ENCODE measurements around the gene RASA4B. TPM values are rescaled to one million over a fixed set of nuclear protein-coding genes. Genes with fewer than 3 reads are reported as not detected.
"Not testable (repeated sequence)": the region's sequence is repeated elsewhere in the genome, so short reads cannot be mapped to it uniquely, and the experiment has no call there.

The RASA4B gene
- total RNA-seq, 1 donor from 2014 or later, result 19.6 TPM

DNA sequence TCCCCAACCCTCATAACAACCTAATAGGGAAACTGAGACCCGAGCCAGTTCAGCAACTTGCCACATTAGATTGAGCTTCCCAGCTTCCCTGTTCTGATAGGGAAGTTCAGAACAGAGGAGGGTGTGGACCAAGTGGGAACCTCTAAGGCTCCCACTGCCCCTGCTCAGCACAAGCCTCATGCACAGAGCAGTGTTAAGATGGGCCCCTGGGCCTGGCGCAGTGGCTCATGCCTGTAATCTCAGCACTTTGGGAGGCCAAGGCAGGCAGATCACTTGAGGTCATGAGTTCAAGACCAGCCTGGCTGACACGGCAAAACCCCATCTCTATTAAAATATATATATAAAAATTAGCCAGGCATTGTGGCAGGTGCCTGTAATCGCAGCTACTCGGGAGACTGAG lies 20.3 kb downstream of the RASA4B start:
- H3K4me1 ChIP-seq; H3K27ac ChIP-seq; DNase-seq (ENCODE audit: extremely low spot score in 2 of 2); H3K27me3 ChIP-seq; H3K9me3 ChIP-seq; H3K36me3 ChIP-seq; H3K4me3 ChIP-seq; intact Hi-C loops (cut with DNase I): not testable (repeated sequence)

GRCh38 chr7:102496861-102497260 lies 20.7 kb downstream of the RASA4B start:
- H3K4me3 ChIP-seq; H3K27ac ChIP-seq; H3K27me3 ChIP-seq; H3K9me3 ChIP-seq; intact Hi-C loops (cut with DNase I); H3K36me3 ChIP-seq; H3K4me1 ChIP-seq: not testable (repeated sequence)
- DNase-seq (ENCODE audit: extremely low spot score in 2 of 2), result peak in 1 of 2 donors; percentile 43

DNA sequence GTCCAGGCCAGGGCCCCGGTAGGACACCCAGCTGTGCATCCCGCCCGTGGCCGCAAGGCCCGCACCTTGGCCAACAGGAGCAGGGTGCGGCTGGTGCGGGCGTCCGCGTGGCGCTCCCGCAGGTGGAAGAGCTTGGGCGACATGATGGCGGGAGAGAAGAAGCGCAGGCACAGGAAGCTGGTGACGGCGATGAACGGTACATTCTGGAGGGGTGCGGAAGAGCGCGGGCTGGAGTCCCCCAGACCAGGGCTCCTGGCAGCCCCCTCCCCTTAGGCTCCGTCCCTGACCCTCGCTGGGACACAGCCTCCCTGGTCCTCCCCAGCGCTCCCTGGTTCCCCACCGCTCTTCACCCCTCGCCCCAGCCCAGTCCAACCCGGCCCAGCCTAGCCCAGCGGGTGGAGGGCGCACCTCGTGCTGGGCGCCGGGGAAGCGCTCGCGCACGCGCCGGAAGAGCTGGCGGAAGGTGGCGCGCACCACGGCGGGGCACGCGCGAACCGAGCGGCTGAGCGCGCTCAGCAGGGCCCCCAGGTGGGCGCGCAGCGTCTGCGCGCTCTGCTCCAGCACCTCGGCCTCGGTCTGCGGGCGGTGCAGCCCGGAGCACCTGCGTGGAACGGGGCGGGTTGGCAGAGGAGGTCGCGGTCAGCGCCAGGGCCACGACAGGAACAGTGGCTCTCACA lies 23.0 kb downstream of the RASA4B start:
- H3K9me3 ChIP-seq; H3K27ac ChIP-seq; H3K4me3 ChIP-seq; H3K4me1 ChIP-seq; intact Hi-C loops (cut with DNase I); H3K36me3 ChIP-seq; H3K27me3 ChIP-seq; DNase-seq (ENCODE audit: extremely low spot score in 2 of 2): not testable (repeated sequence)

- intact Hi-C loops (cut with DNase I); DNase-seq (ENCODE audit: extremely low spot score in 2 of 2); H3K36me3 ChIP-seq; H3K4me1 ChIP-seq; H3K9me3 ChIP-seq; H3K4me3 ChIP-seq; H3K27me3 ChIP-seq; H3K27ac ChIP-seq: not testable (repeated sequence)
These were observed 23.6 kb downstream of the RASA4B start for GRCh38 chr7:102494026-102494425.

- H3K9me3 ChIP-seq; H3K4me1 ChIP-seq; H3K4me3 ChIP-seq; intact Hi-C loops (cut with DNase I); DNase-seq (ENCODE audit: extremely low spot score in 2 of 2); H3K27ac ChIP-seq; H3K27me3 ChIP-seq; H3K36me3 ChIP-seq: not testable (repeated sequence)
These were observed 24.2 kb downstream of the RASA4B start for GRCh38 chr7:102493220-102493935.

GRCh38 chr7:102490529-102491075 lies 27.0 kb downstream of the RASA4B start:
- H3K27me3 ChIP-seq, result not testable (repeated sequence)

DNA sequence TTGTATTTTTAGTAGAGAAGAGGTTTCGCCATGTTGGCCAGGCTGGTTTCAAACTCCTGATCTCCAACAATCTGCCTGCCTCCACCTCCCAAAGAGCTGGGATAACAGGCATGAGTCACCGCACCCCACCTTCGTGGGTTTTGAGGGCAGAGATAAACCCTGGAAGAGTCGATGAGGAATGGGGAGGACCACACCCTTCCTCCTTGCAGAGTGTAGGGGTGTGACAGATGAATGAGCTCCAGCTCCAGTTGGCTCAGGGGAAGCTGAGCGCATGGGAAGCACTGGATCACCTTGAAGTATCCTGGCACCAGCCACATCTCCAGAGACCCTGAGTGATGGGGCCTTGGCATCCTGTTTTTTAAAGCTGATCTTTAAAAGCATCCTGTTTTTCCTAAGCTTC lies 33.3 kb downstream of the RASA4B start:
- intact Hi-C loops (cut with DNase I); H3K4me1 ChIP-seq; H3K27me3 ChIP-seq; DNase-seq (ENCODE audit: extremely low spot score in 2 of 2); H3K36me3 ChIP-seq; H3K27ac ChIP-seq; H3K9me3 ChIP-seq; H3K4me3 ChIP-seq: not testable (repeated sequence)

More at GRCh38 chr7:102490529-102491075, 27.0 kb downstream of the RASA4B start:
- H3K9me3 ChIP-seq; intact Hi-C loops (cut with DNase I); DNase-seq (ENCODE audit: extremely low spot score in 2 of 2); H3K36me3 ChIP-seq; H3K4me1 ChIP-seq; H3K27ac ChIP-seq; H3K4me3 ChIP-seq: not testable (repeated sequence)

DNA sequence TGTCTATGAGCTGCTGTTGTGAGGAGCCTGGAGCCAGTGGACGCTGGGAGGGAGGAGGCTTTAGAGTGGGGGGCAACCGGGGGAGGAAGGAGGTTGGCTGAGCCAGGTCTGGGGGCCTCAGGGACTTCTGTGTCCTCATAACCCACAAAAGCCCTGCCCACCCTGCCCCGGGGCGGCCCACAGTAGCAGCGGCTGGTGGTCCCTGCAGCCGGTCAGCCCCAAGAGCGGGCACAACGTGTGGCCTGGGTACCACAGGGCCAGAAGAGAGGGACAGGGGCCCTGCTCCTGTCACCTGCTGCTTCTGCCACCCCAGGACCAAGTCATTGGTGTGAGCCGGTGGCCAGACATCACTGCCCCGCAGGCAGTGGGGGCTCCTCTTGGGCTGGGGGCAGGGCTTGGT lies 35.6 kb downstream of the RASA4B start:
- H3K27me3 ChIP-seq; H3K9me3 ChIP-seq; H3K4me1 ChIP-seq; H3K27ac ChIP-seq; intact Hi-C loops (cut with DNase I); H3K36me3 ChIP-seq; H3K4me3 ChIP-seq; DNase-seq (ENCODE audit: extremely low spot score in 2 of 2): not testable (repeated sequence)

DNA sequence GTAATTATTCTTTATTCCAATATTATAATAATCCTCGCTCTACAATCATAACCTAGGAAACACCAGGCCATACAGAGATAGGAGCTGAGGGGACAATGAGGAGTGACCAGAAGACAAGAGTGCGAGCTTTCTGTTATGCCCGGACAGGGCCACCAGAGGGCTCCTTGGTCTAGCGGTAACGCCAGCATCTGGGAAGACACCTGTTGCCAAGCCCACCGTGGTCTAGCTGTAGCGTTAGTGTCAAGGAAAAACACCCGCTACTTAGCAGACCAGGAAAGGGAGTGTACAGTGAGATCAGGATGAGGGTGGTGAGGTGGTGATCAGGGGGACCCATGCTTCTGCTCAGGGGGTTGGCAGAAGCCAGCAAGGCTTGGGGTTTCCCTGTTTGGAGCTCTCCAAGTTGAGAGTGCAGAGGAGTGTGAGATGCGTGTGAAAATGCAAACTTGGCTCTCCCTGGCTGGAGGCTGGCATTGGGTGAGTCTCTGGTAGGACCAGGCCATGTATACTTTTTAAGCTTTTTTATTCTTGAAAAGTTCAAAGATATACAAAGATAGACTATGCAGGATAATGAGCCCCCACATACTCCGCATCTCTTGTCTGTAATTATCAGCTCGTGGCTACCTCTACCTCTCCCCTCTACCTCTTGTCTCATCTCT lies 37.5 kb downstream of the RASA4B start:
- H3K9me3 ChIP-seq; H3K4me3 ChIP-seq; intact Hi-C loops (cut with DNase I); H3K36me3 ChIP-seq; DNase-seq (ENCODE audit: extremely low spot score in 2 of 2); H3K4me1 ChIP-seq; H3K27me3 ChIP-seq; H3K27ac ChIP-seq: not testable (repeated sequence)
- TF ChIP-seq, protein P1, sequence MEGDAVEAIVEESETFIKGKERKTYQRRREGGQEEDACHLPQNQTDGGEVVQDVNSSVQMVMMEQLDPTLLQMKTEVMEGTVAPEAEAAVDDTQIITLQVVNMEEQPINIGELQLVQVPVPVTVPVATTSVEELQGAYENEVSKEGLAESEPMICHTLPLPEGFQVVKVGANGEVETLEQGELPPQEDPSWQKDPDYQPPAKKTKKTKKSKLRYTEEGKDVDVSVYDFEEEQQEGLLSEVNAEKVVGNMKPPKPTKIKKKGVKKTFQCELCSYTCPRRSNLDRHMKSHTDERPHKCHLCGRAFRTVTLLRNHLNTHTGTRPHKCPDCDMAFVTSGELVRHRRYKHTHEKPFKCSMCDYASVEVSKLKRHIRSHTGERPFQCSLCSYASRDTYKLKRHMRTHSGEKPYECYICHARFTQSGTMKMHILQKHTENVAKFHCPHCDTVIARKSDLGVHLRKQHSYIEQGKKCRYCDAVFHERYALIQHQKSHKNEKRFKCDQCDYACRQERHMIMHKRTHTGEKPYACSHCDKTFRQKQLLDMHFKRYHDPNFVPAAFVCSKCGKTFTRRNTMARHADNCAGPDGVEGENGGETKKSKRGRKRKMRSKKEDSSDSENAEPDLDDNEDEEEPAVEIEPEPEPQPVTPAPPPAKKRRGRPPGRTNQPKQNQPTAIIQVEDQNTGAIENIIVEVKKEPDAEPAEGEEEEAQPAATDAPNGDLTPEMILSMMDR (IDR thresholded peaks at IDR 0.05), result peak in 2 of 3 experiments; percentile 22 to 32

- H3K27ac ChIP-seq; H3K27me3 ChIP-seq; H3K36me3 ChIP-seq; DNase-seq (ENCODE audit: extremely low spot score in 2 of 2); H3K9me3 ChIP-seq; intact Hi-C loops (cut with DNase I); H3K4me1 ChIP-seq: not testable (repeated sequence)
- peak overlapping the region in 1 of 2 donors; percentile 51 for H3K4me3 ChIP-seq
These were observed 38.4 kb downstream of the RASA4B start for GRCh38 chr7:102479209-102479584.
